Astrocyte (in vitro differentiated cells and primary cell): ENCODE results near the gene PDZD2. TPM values are rescaled to one million over a fixed set of nuclear protein-coding genes. Genes with fewer than 3 reads are reported as not detected.
A peak's percentile ranks its signal among the peaks of the same experiment; 100 is the strongest.

Experiments used
- DNase-seq: peaks from one replicate; pipeline ENCODE4 v3.0.0-alpha.2; 2010; ENCODE audit warnings: low read depth
- FAIRE-seq: peaks from 2 replicates; lab custom pipeline; 2011; peaks lifted over from hg19 to GRCh38; lab: Jason Lieb, UNC
- H2AFZ ChIP-seq: 2 replicates; pipeline ENCODE4 v1.6.0; 2012; ENCODE audit warnings: low read depth, low read length, inconsistent platforms
- H3K27ac ChIP-seq: 2 replicates; pipeline ENCODE4 v1.5.1; 2011; ENCODE audit warnings: low read depth, low read length, inconsistent platforms
- H3K27me3 ChIP-seq: 2 replicates; pipeline ENCODE4 v1.6.0; 2011; ENCODE audit warnings: low read length, inconsistent platforms; ENCODE audit not compliant: insufficient read depth
- H3K36me3 ChIP-seq: 2 replicates; pipeline ENCODE4 v1.5.1; 2011; ENCODE audit warnings: low read length, inconsistent platforms; ENCODE audit not compliant: insufficient read depth
- H3K4me1 ChIP-seq: 2 replicates; pipeline ENCODE4 v1.5.1; 2011; ENCODE audit warnings: low read length, inconsistent platforms; ENCODE audit not compliant: insufficient read depth
- H3K4me2 ChIP-seq: 2 replicates; pipeline ENCODE4 v1.6.0; 2012; ENCODE audit warnings: low read length, inconsistent platforms
- H3K4me3 ChIP-seq: 2 replicates; pipeline ENCODE4 v1.5.1; 2011; ENCODE audit warnings: low read depth, mild to moderate bottlenecking, low read length, inconsistent platforms; ENCODE audit not compliant: insufficient read depth
- H3K79me2 ChIP-seq: 2 replicates; pipeline ENCODE4 v1.6.0; 2012; ENCODE audit warnings: mild to moderate bottlenecking, low read length, inconsistent platforms; ENCODE audit not compliant: insufficient read depth
- H3K9ac ChIP-seq: 2 replicates; pipeline ENCODE4 v1.6.0; 2012; ENCODE audit warnings: mild to moderate bottlenecking, low read length, inconsistent platforms
- H3K9me3 ChIP-seq: 2 replicates; pipeline ENCODE4 v1.5.1; 2012; ENCODE audit warnings: low read depth, mild to moderate bottlenecking, low read length, inconsistent platforms; ENCODE audit not compliant: insufficient read depth
- H4K20me1 ChIP-seq: 2 replicates; pipeline ENCODE4 v1.6.0; 2012; ENCODE audit warnings: low read length, inconsistent platforms; ENCODE audit not compliant: insufficient read depth
- H3K27ac Mint-ChIP-seq: one replicate; pipeline ENCODE4 v1.8.0; 2021; ENCODE audit warnings: mild to moderate bottlenecking, mixed read lengths; ENCODE audit not compliant: unreplicated experiment
- H3K27me3 Mint-ChIP-seq: one replicate; pipeline ENCODE4 v1.8.0; 2021; ENCODE audit warnings: low read depth, mixed read lengths; ENCODE audit not compliant: unreplicated experiment
- H3K36me3 Mint-ChIP-seq: one replicate; pipeline ENCODE4 v1.8.0; 2021; ENCODE audit warnings: low read depth, mixed read lengths; ENCODE audit not compliant: unreplicated experiment
- H3K4me1 Mint-ChIP-seq: one replicate; pipeline ENCODE4 v1.8.0; 2021; ENCODE audit warnings: low read depth, mixed read lengths; ENCODE audit not compliant: unreplicated experiment
- H3K4me3 Mint-ChIP-seq: one replicate; pipeline ENCODE4 v1.8.0; 2021; ENCODE audit warnings: mild to moderate bottlenecking, moderate library complexity, mixed read lengths; ENCODE audit not compliant: unreplicated experiment
- H3K9me3 Mint-ChIP-seq: one replicate; pipeline ENCODE4 v1.8.0; 2021; ENCODE audit warnings: mild to moderate bottlenecking, mixed read lengths; ENCODE audit not compliant: unreplicated experiment
- EZH2 ChIP-seq: IDR thresholded peaks from 2 replicates; pipeline ENCODE4 v1.6.1; 2012; ENCODE audit warnings: mild to moderate bottlenecking, low read length, inconsistent platforms; ENCODE audit not compliant: insufficient read depth
- total RNA-seq: library from RNA; stranded (reverse); gene quantifications from 2 replicates; pipeline ENCODE4 v1.2.1, GENCODE V29; 2021
- TF ChIP-seq, protein P1 (sequence below): IDR thresholded peaks from 2 replicates; pipeline ENCODE4 v1.5.1; 2011; ENCODE audit warnings: low read depth, mild to moderate bottlenecking, inconsistent platforms, low read length, moderate library complexity; ENCODE audit not compliant: insufficient read depth

Gene PDZD2
- total RNA-seq, 1 donor from 2014 or later, result 10.3 TPM

DNA sequence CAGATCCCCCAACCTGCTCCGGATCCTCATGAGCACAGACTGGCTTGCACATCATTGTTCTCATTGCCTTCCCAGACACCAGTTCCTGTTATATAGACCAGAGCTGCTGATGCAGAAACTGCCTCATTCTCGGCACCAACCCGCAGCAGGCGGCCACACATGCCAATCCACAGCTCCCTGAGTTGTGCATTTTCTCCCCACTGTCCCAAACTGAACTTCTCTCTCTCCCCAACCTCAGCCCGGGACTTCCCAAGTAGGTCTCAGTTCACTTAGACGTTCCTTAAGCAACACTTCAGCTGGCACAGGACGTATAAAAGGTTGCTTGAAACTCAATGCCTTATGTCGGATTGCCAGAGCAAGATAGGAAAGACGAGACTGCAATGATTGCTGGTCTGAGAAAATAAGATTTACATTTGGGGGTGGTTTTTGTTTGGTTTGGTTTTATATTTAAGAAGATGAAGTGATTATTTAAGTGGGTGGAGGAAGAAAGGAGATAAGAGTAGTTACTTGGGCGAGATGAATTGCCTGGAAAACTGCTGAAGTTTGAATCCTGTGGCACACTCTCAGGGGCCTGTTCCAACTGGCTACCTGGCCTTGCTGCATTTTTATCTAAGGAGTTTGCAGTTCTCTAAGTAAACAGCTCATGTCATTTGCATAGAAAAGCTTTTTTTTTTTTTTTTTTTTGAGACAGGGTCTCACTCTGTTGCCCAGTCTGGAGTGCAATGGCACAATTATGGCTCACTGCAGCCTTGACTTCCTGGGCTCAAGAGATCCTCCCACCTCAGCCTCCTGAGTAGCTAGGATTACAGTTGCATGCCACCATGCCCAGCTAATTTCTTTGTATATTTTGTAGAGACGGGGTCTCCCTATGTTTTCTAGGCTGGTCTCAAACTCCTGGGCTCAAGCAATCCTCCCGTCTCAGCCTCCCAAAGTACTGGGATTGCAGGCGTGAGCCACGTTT, 379.8 kb downstream of the PDZD2 start:
- Histone ChIP-seq H3K27ac (no peak overlapping the region), H3K4me1 (peaks cover 5% of the 10 kb centered on the region), H3K4me3 (no peak overlapping the region), H3K79me2 (no peaks in the 10 kb centered on the region), H2AFZ (peak overlapping the region; percentile 59), H4K20me1 (no peaks in the 10 kb centered on the region), H3K9ac (no peak overlapping the region), H3K4me2 (peak overlapping the region; percentile 63), H3K36me3 (no peaks in the 10 kb centered on the region), H3K27me3 (no peaks in the 10 kb centered on the region), H3K9me3 (no peaks in the 10 kb centered on the region)
- H3K4me3 Mint-ChIP-seq, result no peak overlapping the region
- no peak overlapping the region for H3K27ac Mint-ChIP-seq
- H3K36me3 Mint-ChIP-seq, result peaks cover 4% of the 10 kb centered on the region
- TF ChIP-seq, protein P1, sequence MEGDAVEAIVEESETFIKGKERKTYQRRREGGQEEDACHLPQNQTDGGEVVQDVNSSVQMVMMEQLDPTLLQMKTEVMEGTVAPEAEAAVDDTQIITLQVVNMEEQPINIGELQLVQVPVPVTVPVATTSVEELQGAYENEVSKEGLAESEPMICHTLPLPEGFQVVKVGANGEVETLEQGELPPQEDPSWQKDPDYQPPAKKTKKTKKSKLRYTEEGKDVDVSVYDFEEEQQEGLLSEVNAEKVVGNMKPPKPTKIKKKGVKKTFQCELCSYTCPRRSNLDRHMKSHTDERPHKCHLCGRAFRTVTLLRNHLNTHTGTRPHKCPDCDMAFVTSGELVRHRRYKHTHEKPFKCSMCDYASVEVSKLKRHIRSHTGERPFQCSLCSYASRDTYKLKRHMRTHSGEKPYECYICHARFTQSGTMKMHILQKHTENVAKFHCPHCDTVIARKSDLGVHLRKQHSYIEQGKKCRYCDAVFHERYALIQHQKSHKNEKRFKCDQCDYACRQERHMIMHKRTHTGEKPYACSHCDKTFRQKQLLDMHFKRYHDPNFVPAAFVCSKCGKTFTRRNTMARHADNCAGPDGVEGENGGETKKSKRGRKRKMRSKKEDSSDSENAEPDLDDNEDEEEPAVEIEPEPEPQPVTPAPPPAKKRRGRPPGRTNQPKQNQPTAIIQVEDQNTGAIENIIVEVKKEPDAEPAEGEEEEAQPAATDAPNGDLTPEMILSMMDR, result no peak
- TF ChIP-seq EZH2, result no peak
- peak; percentile 22 for DNase-seq
- no peak for FAIRE-seq
- peaks cover 12% of the 10 kb centered on the region for H3K4me1 Mint-ChIP-seq
- H3K27me3 Mint-ChIP-seq, result peaks cover 5% of the 10 kb centered on the region
- H3K9me3 Mint-ChIP-seq, result no peaks in the 10 kb centered on the region

DNA sequence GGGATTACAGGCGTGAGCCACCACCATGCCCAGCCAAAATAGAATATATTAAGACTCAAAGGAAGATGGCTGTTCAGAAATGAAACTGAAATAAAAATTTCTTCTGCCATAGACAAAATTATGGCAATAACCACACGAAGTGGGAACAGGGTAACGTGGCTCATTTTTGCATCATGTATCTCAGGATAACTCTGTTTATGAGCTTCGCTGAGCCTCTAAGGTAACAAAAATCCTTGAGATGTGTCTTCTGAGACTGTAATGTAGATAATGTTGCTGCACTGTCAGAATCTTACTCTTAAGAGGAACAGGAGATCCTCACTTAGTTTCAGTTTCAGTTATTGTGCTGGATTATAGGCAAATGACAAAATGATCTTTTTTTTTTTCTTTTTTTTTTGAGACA, 381.3 kb downstream of the PDZD2 start:
- Mint-ChIP-seq H3K4me1 (peaks cover 5% of the 10 kb centered on the region), H3K36me3 (peaks cover 4% of the 10 kb centered on the region), H3K9me3 (peaks cover 2% of the 10 kb centered on the region), H3K4me3 (no peak overlapping the region), H3K27me3 (peaks cover 5% of the 10 kb centered on the region), H3K27ac (no peak overlapping the region)
- Histone ChIP-seq H3K27me3 (no peaks in the 10 kb centered on the region), H3K4me2 (no peak overlapping the region), H2AFZ (no peak overlapping the region), H4K20me1 (no peaks in the 10 kb centered on the region), H3K4me1 (peaks cover 5% of the 10 kb centered on the region), H3K36me3 (no peaks in the 10 kb centered on the region), H3K79me2 (no peaks in the 10 kb centered on the region), H3K9ac (no peak overlapping the region), H3K4me3 (no peak overlapping the region), H3K27ac (no peak overlapping the region), H3K9me3 (no peaks in the 10 kb centered on the region)
- no peak for FAIRE-seq
- no peak for DNase-seq
- TF ChIP-seq EZH2, result no peak
- TF ChIP-seq, protein P1, result no peak

DNA sequence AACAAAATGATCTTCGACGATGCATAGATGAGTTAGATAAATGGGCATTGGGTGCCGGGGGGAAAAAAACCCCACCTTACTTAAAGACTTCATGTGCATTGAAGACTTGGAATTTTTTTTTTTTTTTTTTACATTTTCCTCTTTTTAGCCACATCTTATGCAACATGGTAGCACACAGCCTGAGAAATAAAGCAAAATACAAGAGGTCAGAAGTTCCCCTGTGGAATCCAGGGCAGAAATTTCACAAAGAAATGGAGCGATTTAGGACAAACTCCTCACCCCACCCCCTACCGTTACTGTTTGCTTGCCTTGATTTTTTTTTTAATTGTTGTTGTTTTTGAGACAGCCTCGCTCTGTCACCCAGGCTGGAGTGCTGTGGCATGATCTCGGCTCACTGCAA, 382.0 kb downstream of the PDZD2 start:
- Histone ChIP-seq H3K4me2 (no peak overlapping the region), H3K36me3 (no peaks in the 10 kb centered on the region), H3K9ac (no peak overlapping the region), H3K27me3 (no peaks in the 10 kb centered on the region), H3K9me3 (no peaks in the 10 kb centered on the region), H2AFZ (no peak overlapping the region), H3K4me1 (peaks cover 5% of the 10 kb centered on the region), H4K20me1 (no peaks in the 10 kb centered on the region), H3K4me3 (no peak overlapping the region), H3K27ac (no peak overlapping the region), H3K79me2 (no peaks in the 10 kb centered on the region)
- no peak for FAIRE-seq
- Mint-ChIP-seq H3K27me3 (peaks cover 5% of the 10 kb centered on the region), H3K9me3 (peaks cover 2% of the 10 kb centered on the region), H3K4me1 (peaks cover 5% of the 10 kb centered on the region), H3K36me3 (peaks cover 3% of the 10 kb centered on the region), H3K4me3 (no peak overlapping the region), H3K27ac (no peak overlapping the region)
- TF ChIP-seq, protein P1, result no peak
- TF ChIP-seq EZH2, result no peak
- no peak for DNase-seq
